GM13976 (cell line): ENCODE results near the gene LOXHD1.

Experiments used
- DNase-seq: peaks from one replicate; pipeline ENCODE4 v3.0.0; 2012; ENCODE audit warnings: low spot score
- in situ Hi-C: fragments of 300-500 bp; cut with MboI; formaldehyde crosslinking; loops from one replicate; pipeline ENCODE4 v1.12.0; 2022; ENCODE audit warnings: low sequenced_read_pairs, mixed read lengths, inconsistent platforms; ENCODE audit not compliant: unreplicated experiment
- TF ChIP-seq, protein P1 (sequence below): IDR thresholded peaks from 2 replicates; pipeline ENCODE4 v1.5.1; 2012; ENCODE audit warnings: borderline replicate concordance, mild to moderate bottlenecking; ENCODE audit not compliant: insufficient read depth; ENCODE audit errors: extremely low read depth, missing control alignments, control extremely low read depth

The LOXHD1 gene

DNA sequence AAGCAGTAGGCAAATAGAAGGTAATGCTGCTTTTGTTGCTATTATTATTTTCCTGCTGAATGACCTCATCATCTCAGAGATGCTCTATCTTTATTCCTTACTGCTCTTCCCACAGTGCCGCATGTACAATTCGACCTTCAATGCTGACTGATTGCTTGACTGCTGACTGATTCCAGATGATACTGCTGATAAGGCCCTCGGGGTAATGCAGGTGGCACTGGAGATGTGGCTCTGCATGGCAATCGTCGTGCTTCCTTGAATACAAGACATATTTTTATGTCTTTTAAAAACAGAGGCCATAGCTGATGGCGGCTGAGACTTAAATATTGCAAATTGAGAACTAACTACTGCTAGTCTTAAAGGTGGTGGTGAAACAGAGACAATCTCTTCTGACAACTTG, 146.6 kb downstream of the LOXHD1 start:
- TF ChIP-seq, protein P1, sequence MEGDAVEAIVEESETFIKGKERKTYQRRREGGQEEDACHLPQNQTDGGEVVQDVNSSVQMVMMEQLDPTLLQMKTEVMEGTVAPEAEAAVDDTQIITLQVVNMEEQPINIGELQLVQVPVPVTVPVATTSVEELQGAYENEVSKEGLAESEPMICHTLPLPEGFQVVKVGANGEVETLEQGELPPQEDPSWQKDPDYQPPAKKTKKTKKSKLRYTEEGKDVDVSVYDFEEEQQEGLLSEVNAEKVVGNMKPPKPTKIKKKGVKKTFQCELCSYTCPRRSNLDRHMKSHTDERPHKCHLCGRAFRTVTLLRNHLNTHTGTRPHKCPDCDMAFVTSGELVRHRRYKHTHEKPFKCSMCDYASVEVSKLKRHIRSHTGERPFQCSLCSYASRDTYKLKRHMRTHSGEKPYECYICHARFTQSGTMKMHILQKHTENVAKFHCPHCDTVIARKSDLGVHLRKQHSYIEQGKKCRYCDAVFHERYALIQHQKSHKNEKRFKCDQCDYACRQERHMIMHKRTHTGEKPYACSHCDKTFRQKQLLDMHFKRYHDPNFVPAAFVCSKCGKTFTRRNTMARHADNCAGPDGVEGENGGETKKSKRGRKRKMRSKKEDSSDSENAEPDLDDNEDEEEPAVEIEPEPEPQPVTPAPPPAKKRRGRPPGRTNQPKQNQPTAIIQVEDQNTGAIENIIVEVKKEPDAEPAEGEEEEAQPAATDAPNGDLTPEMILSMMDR = no peak
- in situ Hi-C loops = no loop called here
- DNase-seq = no peak

DNA sequence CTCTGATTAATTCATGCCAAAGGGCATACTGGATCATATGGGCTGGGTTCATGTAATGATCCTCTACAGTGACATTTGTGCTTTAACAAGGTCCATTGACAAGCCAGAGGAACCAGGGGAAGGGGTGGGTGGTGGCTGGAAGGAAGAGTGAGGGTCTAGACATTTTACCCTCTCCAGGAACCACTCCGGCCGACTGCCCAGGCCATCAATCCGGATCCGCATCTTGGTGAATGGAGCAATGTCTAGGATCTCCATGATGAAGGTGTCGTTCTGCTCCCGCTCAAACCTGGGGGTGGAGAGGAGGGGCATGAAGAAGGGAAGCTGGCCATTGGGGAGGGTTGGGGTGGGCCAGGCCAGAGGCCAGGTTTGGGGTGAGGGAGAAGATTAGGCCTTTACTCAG, 147.5 kb downstream of the LOXHD1 start:
- in situ Hi-C loops = no loop called here
- DNase-seq = no peak

DNA sequence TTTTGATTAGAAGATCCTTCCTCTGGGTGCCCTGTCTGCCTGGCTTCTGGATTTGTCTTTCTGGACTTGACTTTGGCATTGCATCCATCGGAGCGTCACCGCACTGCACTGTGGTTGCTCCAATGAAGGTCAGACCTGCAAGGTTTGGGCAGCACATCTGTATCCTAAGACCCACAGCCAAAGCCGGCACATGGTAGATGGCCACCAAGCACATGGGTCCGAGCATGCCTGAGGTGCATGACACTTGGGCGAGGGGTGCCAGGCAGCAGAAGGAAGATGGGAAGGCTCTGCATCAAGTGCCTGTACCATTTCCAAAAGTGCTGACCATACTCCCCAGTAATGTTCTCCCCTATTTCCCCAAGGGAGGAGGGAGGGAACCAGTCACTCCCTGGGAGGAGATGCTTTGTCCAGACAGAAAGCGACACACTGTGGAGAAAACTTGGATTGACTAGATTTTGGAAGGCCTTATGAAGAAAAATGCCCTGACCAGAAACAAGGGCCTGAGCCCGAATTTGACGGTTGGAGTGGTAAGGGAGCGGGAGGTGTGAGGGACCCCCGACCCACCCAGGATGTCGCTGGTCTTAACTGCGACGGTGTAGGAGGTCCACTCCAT, 149.9 kb downstream of the LOXHD1 start:
- TF ChIP-seq, protein P1 = no peak
- DNase-seq = no peak
- in situ Hi-C loops = no loop called here

More for the DNA sequence above, 147.5 kb downstream of the LOXHD1 start:
- TF ChIP-seq, protein P1 = no peak

DNA sequence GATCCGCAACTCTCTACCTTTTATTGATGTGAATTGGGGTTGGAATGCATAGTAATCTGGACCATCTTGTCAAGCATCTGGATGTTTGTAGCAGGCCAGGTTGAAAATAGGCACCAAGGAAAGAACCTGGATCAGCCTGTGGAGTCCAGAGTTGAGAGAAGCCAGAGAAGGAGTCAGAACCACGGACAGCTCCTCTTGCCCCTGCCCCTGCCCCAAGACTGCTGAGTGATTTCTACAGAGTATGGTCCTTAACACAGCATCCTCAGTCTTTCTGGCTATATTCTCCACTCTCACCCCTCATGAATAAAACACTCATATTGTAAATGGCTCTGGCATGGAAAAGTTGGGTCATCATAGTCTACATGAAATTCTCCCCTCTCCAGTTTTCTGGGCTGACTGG, 154.6 kb downstream of the LOXHD1 start:
- no peak for DNase-seq
- in situ Hi-C loops = no loop called here
- TF ChIP-seq, protein P1 = no peak

DNA sequence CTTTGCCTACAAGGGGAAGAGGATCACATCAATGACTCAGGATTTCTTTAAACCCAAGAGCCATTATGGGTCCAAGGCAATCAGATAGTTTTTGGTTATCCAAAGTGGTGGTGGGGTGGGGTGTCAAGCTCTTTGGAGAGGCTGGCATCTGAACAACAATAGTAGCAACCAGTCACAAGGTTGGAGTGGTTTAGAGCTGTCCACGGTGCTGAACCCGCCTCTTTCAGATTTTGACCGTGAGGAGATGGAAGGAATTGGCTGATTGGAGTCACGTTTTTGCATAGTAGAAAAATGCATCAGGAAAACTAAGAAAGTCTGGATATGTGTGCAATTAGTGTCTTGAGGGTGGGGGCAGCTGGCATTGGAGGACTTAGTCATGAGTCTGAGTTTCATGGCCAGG, 159.9 kb downstream of the LOXHD1 start:
- no peak for DNase-seq
- in situ Hi-C loops = loop anchor here (25.0 kb wide), 1 partner anchor 210 kb away; no protein-coding TSS in a partner anchor
- TF ChIP-seq, protein P1 = no peak

DNA sequence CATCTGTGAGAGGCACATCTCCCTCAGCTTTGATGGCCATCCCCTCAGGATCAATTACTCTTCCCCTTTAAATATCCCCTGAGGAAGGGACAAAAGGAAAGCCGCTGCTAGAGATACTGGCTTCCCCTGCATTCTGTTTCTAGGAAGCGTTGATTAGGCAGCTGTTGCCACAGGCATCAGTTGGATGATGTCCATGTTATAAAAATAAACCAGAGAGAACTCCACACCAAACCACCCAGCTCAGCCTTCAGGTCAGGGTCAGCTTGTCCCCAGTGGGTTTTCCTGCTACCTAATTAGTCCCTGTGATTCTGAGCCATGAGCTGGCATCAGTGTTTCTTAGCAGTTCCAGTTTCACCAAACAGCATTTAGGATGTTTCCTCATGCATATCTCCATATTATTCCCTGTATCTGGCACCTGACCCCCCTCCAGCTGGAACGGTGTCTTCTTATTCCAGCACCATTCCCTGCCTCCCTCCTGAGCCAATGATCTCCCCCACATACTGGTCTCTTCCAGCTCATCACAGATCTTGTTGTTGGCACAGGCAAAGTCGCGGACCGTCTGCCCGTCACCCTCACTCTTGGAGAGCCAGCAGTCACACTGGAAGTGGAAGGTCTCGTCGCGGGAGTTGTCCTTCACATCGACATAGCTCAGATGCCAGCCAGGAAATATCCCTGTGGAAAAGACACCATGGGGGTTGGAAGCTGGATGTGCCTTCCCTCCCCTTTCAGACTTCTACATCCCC, 168.4 kb downstream of the LOXHD1 start:
- in situ Hi-C loops = loop anchor here (10.0 to 25.0 kb wide), 2 partner anchors 201 to 344 kb away; no protein-coding TSS in a partner anchor
- TF ChIP-seq, protein P1 = no peak
- DNase-seq = no peak
